Subcutaneous abdominal adipose tissue (tissue), 5 donors: Measurements from ENCODE around the gene PPIE.
A peak's percentile ranks its signal among the peaks of the same experiment; 100 is the strongest.
"Not testable (repeated sequence)": the region's sequence is repeated elsewhere in the genome, so short reads cannot be mapped to it uniquely, and the experiment has no call there.

Experiments used
- H3K27ac ChIP-seq: one replicate; pipeline ENCODE4 v1.7.0; 2013; ENCODE audit warnings: low read depth, mild to moderate bottlenecking, inconsistent platforms, low read length, moderate library complexity
- H3K27me3 ChIP-seq, 5 donors: one replicate each; pipeline ENCODE4 v1.7.0; 2013; ENCODE audit warnings: low read length in 5 of 5, inconsistent platforms in 1 of 5; ENCODE audit not compliant: control insufficient read depth in 5 of 5, insufficient read depth in 4 of 5
- H3K36me3 ChIP-seq, 5 donors: one replicate each; pipeline ENCODE4 v1.7.0; 2013; ENCODE audit warnings: low read length in 5 of 5; ENCODE audit not compliant: control insufficient read depth in 5 of 5, insufficient read depth in 5 of 5
- H3K4me1 ChIP-seq, 5 donors: one replicate each; pipeline ENCODE4 v1.7.0; 2013; ENCODE audit warnings: low read length in 5 of 5, mild to moderate bottlenecking in 3 of 5, moderate library complexity in 1 of 5; ENCODE audit not compliant: control insufficient read depth in 5 of 5, insufficient read depth in 5 of 5
- H3K4me3 ChIP-seq, 5 donors: one replicate each; pipeline ENCODE4 v1.7.0; 2013; ENCODE audit warnings: low read length in 5 of 5, low read depth in 1 of 5
- H3K9ac ChIP-seq, 5 donors: one replicate each; pipeline ENCODE4 v1.7.0; 2013; ENCODE audit warnings: low read length in 5 of 5, mild to moderate bottlenecking in 4 of 5, moderate library complexity in 3 of 5
- H3K9me3 ChIP-seq, 5 donors: one replicate each; pipeline ENCODE4 v1.7.0; 2013; ENCODE audit warnings: low read length in 5 of 5; ENCODE audit not compliant: control insufficient read depth in 5 of 5
- donor health status: healthy.
- donor health status: healthy.
- donor health status: healthy.
- donor health status: healthy.
- donor health status: healthy.

PPIE gene

GRCh38 chr1:39786303-39787107 is 47.8 kb downstream of the PPIE start:
- Histone ChIP-seq H3K27me3 (peaks cover 3 to 27% (median 22%) of the 10 kb centered on the region in 5 donors), H3K4me1 (peaks cover 0 to 14% (median 6%) of the 10 kb centered on the region in 5 donors)
- H3K4me3 ChIP-seq, H3K9ac ChIP-seq, H3K9me3 ChIP-seq, H3K27ac ChIP-seq, H3K36me3 ChIP-seq: not testable (repeated sequence)

GRCh38 chr1:39787108-39787375 is 48.4 kb downstream of the PPIE start:
- H3K9me3 ChIP-seq, H3K4me3 ChIP-seq, H3K9ac ChIP-seq, H3K27ac ChIP-seq, H3K36me3 ChIP-seq: not testable (repeated sequence)
- H3K27me3 ChIP-seq = peaks cover 3 to 30% (median 22%) of the 10 kb centered on the region in 5 donors
- peaks cover 0 to 14% (median 6%) of the 10 kb centered on the region in 5 donors for H3K4me1 ChIP-seq

- Histone ChIP-seq H3K27me3 (peaks cover 3 to 30% (median 22%) of the 10 kb centered on the region in 5 donors), H3K4me1 (peaks cover 0 to 14% (median 6%) of the 10 kb centered on the region in 5 donors), H3K9ac (no peak overlapping the region), H3K27ac (no peak overlapping the region), H3K9me3 (no peaks in the 10 kb centered on the region), H3K4me3 (no peak overlapping the region), H3K36me3 (no peaks in the 10 kb centered on the region)
These were observed 48.8 kb downstream of the PPIE start for GRCh38 chr1:39787468-39787867.

GRCh38 chr1:39787964-39788363 is 49.3 kb downstream of the PPIE start:
- Histone ChIP-seq H3K4me1 (peaks cover 0 to 14% (median 6%) of the 10 kb centered on the region in 5 donors), H3K27me3 (peaks cover 3 to 30% (median 22%) of the 10 kb centered on the region in 5 donors)
- not testable (repeated sequence) for H3K9ac ChIP-seq, H3K36me3 ChIP-seq, H3K27ac ChIP-seq, H3K4me3 ChIP-seq, H3K9me3 ChIP-seq

- peaks cover 3 to 30% (median 22%) of the 10 kb centered on the region in 5 donors for H3K27me3 ChIP-seq
- H3K27ac ChIP-seq = no peak overlapping the region
- H3K4me1 ChIP-seq = peaks cover 0 to 14% (median 6%) of the 10 kb centered on the region in 5 donors
- no peaks in the 10 kb centered on the region for H3K9me3 ChIP-seq
- H3K4me3 ChIP-seq = peak overlapping the region in 3 of 5 donors; percentile 47 to 69 (median 51)
- H3K36me3 ChIP-seq = no peaks in the 10 kb centered on the region
- no peak overlapping the region for H3K9ac ChIP-seq
These were observed 49.7 kb downstream of the PPIE start for GRCh38 chr1:39788426-39788757.

- Histone ChIP-seq H3K27ac (no peak within 1 kb of the TSS), H3K9me3 (no peaks in the 10 kb centered on the region), H3K27me3 (peaks cover 3 to 30% (median 22%) of the 10 kb centered on the region in 5 donors), H3K36me3 (no peaks in the 10 kb centered on the region), H3K4me3 (peak within 1 kb of the TSS in 4 of 5 donors; percentile 32 to 69 (median 49)), H3K9ac (no peak within 1 kb of the TSS), H3K4me1 (peaks cover 0 to 14% (median 6%) of the 10 kb centered on the region in 5 donors)
These were observed 50.3 kb downstream of the PPIE start, which contains the start of gene BMP8B for GRCh38 chr1:39788758-39789570. Gene BMP8B (minus strand): TSS chr1:39788865. CDS start chr1:39788485, 380 bp downstream.

GRCh38 chr1:39789571-39790110 is 51.0 kb downstream of the PPIE start:
- Histone ChIP-seq H3K9me3 (no peaks in the 10 kb centered on the region), H3K27me3 (peaks cover 3 to 30% (median 22%) of the 10 kb centered on the region in 5 donors), H3K9ac (no peak overlapping the region), H3K4me1 (peaks cover 0 to 14% (median 6%) of the 10 kb centered on the region in 5 donors), H3K36me3 (no peaks in the 10 kb centered on the region), H3K4me3 (peak overlapping the region in 3 of 5 donors; percentile 47 to 69 (median 51)), H3K27ac (no peak overlapping the region)

- peaks cover 3 to 25% (median 21%) of the 10 kb centered on the region in 5 donors for H3K27me3 ChIP-seq
- H3K4me1 ChIP-seq = peaks cover 0 to 14% (median 6%) of the 10 kb centered on the region in 5 donors
- no peaks in the 10 kb centered on the region for H3K36me3 ChIP-seq
- H3K4me3 ChIP-seq = no peak overlapping the region
- H3K9me3 ChIP-seq = no peaks in the 10 kb centered on the region
- H3K27ac ChIP-seq = no peak overlapping the region
- H3K9ac ChIP-seq = no peak overlapping the region
These were observed 53.2 kb downstream of the PPIE start for GRCh38 chr1:39791838-39792237.

- Histone ChIP-seq H3K4me3 (no peak overlapping the region), H3K27ac (no peak overlapping the region), H3K9ac (no peak overlapping the region), H3K9me3 (no peaks in the 10 kb centered on the region), H3K36me3 (no peaks in the 10 kb centered on the region), H3K4me1 (peaks cover 0 to 12% (median 4%) of the 10 kb centered on the region in 5 donors), H3K27me3 (peaks cover 0 to 6% (median 3%) of the 10 kb centered on the region in 5 donors)
These were observed 57.0 kb downstream of the PPIE start for GRCh38 chr1:39795651-39796050.
